Breast epithelium (tissue), 3 donors: ENCODE results near the gene HTRA2.

Experiments
- POLR2A ChIP-seq: fragments of 450-650 bp; IDR thresholded peaks from one replicate; pipeline ENCODE4 v1.6.1; 2016; ENCODE audit warnings: antibody characterized with exemption, mild to moderate bottlenecking, moderate library complexity
- POLR2AphosphoS5 ChIP-seq, 3 donors: sonication (generic); formaldehyde crosslinking; IDR thresholded peaks; one replicate each; pipeline ENCODE4 v1.6.1; 2017; ENCODE audit warnings: antibody characterized with exemption in 3 of 3
- TF ChIP-seq, protein P1 (sequence below), 3 donors: fragments of 450-650 bp; IDR thresholded peaks; one replicate each; pipeline ENCODE4 v1.5.1; 2016 to 2017; ENCODE audit warnings: antibody characterized with exemption in 3 of 3, mild to moderate bottlenecking in 3 of 3, moderate library complexity in 3 of 3

DNA sequence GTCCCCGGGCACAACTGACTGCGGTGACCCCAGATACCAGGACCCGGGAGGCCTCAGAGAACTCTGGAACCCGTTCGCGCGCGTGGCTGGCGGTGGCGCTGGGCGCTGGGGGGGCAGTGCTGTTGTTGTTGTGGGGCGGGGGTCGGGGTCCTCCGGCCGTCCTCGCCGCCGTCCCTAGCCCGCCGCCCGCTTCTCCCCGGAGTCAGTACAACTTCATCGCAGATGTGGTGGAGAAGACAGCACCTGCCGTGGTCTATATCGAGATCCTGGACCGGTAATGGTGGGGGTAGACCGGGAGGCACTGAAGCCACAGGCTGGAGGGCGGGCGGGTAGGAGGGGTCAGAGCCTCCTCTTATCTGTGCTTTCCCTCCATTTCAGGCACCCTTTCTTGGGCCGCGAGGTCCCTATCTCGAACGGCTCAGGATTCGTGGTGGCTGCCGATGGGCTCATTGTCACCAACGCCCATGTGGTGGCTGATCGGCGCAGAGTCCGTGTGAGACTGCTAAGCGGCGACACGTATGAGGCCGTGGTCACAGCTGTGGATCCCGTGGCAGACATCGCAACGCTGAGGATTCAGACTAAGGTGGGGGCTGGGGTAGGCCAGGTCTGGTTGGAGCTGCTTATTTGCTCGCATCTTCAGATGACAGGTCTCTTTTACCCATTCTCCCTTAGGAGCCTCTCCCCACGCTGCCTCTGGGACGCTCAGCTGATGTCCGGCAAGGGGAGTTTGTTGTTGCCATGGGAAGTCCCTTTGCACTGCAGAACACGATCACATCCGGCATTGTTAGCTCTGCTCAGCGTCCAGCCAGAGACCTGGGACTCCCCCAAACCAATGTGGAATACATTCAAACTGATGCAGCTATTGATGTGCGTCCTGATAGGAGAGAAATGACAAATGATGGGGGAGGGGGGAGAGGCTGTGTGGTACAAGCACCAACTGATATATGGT is 780 bp downstream of the HTRA2 start:
- TF ChIP-seq, protein P1, sequence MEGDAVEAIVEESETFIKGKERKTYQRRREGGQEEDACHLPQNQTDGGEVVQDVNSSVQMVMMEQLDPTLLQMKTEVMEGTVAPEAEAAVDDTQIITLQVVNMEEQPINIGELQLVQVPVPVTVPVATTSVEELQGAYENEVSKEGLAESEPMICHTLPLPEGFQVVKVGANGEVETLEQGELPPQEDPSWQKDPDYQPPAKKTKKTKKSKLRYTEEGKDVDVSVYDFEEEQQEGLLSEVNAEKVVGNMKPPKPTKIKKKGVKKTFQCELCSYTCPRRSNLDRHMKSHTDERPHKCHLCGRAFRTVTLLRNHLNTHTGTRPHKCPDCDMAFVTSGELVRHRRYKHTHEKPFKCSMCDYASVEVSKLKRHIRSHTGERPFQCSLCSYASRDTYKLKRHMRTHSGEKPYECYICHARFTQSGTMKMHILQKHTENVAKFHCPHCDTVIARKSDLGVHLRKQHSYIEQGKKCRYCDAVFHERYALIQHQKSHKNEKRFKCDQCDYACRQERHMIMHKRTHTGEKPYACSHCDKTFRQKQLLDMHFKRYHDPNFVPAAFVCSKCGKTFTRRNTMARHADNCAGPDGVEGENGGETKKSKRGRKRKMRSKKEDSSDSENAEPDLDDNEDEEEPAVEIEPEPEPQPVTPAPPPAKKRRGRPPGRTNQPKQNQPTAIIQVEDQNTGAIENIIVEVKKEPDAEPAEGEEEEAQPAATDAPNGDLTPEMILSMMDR (IDR thresholded peaks at IDR 0.05) = no peak
- TF ChIP-seq POLR2A = no peak
- TF ChIP-seq POLR2AphosphoS5 (IDR thresholded peaks at IDR 0.05) = no peak
